GM21717 (cell line): ENCODE measurements around the gene RBM19.
"Not testable (repeated sequence)": the region's sequence is repeated elsewhere in the genome, so short reads cannot be mapped to it uniquely, and the experiment has no call there.

Experiments
- ATAC-seq: cut with Tn5 transposase; IDR thresholded peaks from one replicate; pipeline ENCODE4 v1.9.1; 2021; ENCODE audit warnings: mild to moderate bottlenecking, moderate library complexity; ENCODE audit not compliant: unreplicated experiment

The RBM19 gene

GRCh38 chr12:113965951-113966797 lies at the start of gene RBM19:
Gene RBM19, minus strand, starts transcription at chr12:113966325. Its CDS starts 98 bp downstream, at chr12:113966227.
- peak; percentile 93 for ATAC-seq

GRCh38 chr12:114015851-114016250 lies 49.7 kb upstream of the RBM19 start:
- ATAC-seq: no peak

- no peak for ATAC-seq
These were observed 47.6 kb upstream of the RBM19 start for GRCh38 chr12:114013575-114014345.

- no peak for ATAC-seq
These were observed 46.8 kb upstream of the RBM19 start for GRCh38 chr12:114012744-114013431.

GRCh38 chr12:114011711-114012110 lies 45.6 kb upstream of the RBM19 start:
- no peak for ATAC-seq

- no peak for ATAC-seq
These were observed 40.6 kb upstream of the RBM19 start for GRCh38 chr12:114006482-114007425.

GRCh38 chr12:114004402-114004801 lies 38.3 kb upstream of the RBM19 start:
- no peak for ATAC-seq

GRCh38 chr12:114003286-114003685 lies 37.2 kb upstream of the RBM19 start:
- no peak for ATAC-seq

- no peak for ATAC-seq
These were observed 35.6 kb upstream of the RBM19 start for GRCh38 chr12:114001511-114002340.

GRCh38 chr12:114000861-114001260 lies 34.7 kb upstream of the RBM19 start:
- no peak for ATAC-seq

GRCh38 chr12:114000261-114000660 lies 34.1 kb upstream of the RBM19 start:
- ATAC-seq: not testable (repeated sequence)

GRCh38 chr12:113997365-113997764 lies 31.2 kb upstream of the RBM19 start:
- peak; percentile 76 for ATAC-seq

GRCh38 chr12:113996026-113996425 lies 29.9 kb upstream of the RBM19 start:
- ATAC-seq: no peak

GRCh38 chr12:113994051-113994450 lies 27.9 kb upstream of the RBM19 start:
- no peak for ATAC-seq

- not testable (repeated sequence) for ATAC-seq
These were observed 26.6 kb upstream of the RBM19 start for GRCh38 chr12:113992751-113993150.

GRCh38 chr12:113991224-113992044 lies 25.3 kb upstream of the RBM19 start:
- no peak for ATAC-seq

- no peak for ATAC-seq
These were observed 24.4 kb upstream of the RBM19 start for GRCh38 chr12:113990250-113991223.
